Measurements from ENCODE around the gene LYZL1. TPM values are rescaled to one million over a fixed set of nuclear protein-coding genes. Genes with fewer than 3 reads are reported as not detected.

LYZL1 gene
- total RNA-seq, 1 experiment from 2014 or later = not detected

DNA sequence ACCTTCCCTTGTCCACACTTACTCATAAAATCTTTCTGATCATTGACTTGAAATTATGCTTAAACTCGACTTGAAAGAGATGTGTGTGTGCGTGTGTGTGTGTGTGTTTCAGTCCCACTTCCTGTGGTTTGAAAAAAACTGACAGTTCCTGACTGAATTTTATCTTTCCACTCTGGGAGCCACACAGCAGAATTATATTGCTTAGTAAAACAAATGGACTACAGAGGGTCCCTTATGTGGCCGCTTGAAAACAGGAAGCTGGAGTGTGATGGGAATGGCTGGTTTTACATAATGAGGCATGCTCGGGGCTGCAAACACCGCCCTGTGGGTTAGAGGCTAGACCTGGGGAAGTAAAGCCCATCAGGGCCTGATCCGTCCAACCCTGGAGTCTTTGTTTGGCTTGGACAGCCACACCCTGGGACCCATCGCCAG, 54.8 kb downstream of the LYZL1 start:
- TF ChIP-seq EZH2 (IDR thresholded peaks at IDR 0.05; ENCODE audit: borderline replicate concordance, low read depth, low read length, poor library complexity, severe bottlenecking) = no peak
- TF ChIP-seq, protein P1, sequence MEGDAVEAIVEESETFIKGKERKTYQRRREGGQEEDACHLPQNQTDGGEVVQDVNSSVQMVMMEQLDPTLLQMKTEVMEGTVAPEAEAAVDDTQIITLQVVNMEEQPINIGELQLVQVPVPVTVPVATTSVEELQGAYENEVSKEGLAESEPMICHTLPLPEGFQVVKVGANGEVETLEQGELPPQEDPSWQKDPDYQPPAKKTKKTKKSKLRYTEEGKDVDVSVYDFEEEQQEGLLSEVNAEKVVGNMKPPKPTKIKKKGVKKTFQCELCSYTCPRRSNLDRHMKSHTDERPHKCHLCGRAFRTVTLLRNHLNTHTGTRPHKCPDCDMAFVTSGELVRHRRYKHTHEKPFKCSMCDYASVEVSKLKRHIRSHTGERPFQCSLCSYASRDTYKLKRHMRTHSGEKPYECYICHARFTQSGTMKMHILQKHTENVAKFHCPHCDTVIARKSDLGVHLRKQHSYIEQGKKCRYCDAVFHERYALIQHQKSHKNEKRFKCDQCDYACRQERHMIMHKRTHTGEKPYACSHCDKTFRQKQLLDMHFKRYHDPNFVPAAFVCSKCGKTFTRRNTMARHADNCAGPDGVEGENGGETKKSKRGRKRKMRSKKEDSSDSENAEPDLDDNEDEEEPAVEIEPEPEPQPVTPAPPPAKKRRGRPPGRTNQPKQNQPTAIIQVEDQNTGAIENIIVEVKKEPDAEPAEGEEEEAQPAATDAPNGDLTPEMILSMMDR (conservative IDR thresholded peaks at IDR 0.05; ENCODE audit: low read depth, low read length) = no peak
- no peaks in the 10 kb centered on the region for H3K9me3 ChIP-seq (ENCODE audit: low read depth, low read length, poor library complexity, severe bottlenecking)
- no TSS peak for BruUV-seq (replicated peaks)
- no peak overlapping the region for H3K27ac ChIP-seq (ENCODE audit: low read depth, low read length, poor library complexity, severe bottlenecking)
- DNase-seq (ENCODE audit: low spot score) = no peak
- peaks cover 17% of the 10 kb centered on the region for H3K4me1 ChIP-seq (ENCODE audit: insufficient read depth, low read length, poor library complexity, severe bottlenecking)
- H3K27me3 ChIP-seq (replicated peaks; ENCODE audit: insufficient read depth, low read depth, low read length, poor library complexity) = no peaks in the 10 kb centered on the region
- ChIA-PET POLR2A (ENCODE audit: low non-redundant PET) (no interaction called here), CTCF (no interaction called here)
- intact Hi-C loops (cut with micrococcal nuclease; ENCODE audit: unreplicated experiment) = no loop called here
- no peak overlapping the region for H3K4me3 ChIP-seq (ENCODE audit: low read depth, low read length, poor library complexity, severe bottlenecking)
- no peaks in the 10 kb centered on the region for H3K36me3 ChIP-seq (ENCODE audit: insufficient read depth, low read length, poor library complexity, severe bottlenecking)

DNA sequence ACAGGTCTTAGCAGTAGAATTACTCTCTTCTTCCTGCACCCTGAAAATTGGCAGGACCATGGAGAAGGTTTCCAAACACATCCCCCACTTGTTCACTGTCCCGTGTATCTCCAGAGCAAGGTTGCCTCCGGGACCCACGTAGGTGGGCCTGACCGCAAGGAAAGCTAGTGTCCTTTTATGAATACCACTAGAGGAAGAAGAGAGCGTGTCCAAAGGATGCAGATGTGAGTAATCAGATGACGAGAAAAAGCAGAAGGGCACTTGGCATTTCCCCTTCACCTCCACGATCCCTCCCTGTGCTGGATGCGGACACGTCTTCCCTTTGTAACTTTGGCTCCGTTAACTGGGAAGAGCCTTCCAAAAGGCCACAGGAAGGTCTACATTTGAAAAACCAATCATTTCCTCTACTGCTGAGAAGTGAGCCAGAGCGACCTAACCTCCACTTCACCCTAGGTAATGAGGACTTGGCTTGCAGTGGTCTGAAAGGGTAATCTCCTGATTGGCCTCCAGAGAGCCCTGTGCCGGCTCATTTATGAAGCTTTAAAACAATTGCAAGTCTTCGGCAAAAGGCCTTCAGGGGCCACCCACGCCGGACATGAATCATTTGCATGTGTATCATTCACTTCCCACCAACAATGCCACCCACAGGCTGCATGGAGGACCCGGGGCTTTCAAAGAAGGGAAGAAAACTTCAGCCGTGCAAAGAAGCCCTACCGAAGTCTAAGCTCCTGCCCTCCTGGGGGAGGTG, 55.4 kb downstream of the LYZL1 start:
- no peaks in the 10 kb centered on the region for H3K27me3 ChIP-seq (replicated peaks; ENCODE audit: insufficient read depth, low read depth, low read length, poor library complexity)
- no peak overlapping the region for H3K27ac ChIP-seq (ENCODE audit: low read depth, low read length, poor library complexity, severe bottlenecking)
- H3K4me3 ChIP-seq (ENCODE audit: low read depth, low read length, poor library complexity, severe bottlenecking) = no peak overlapping the region
- peak; percentile 14 for DNase-seq (ENCODE audit: low spot score)
- peaks cover 17% of the 10 kb centered on the region for H3K4me1 ChIP-seq (ENCODE audit: insufficient read depth, low read length, poor library complexity, severe bottlenecking)
- no TSS peak for BruUV-seq (replicated peaks)
- H3K36me3 ChIP-seq (ENCODE audit: insufficient read depth, low read length, poor library complexity, severe bottlenecking) = no peaks in the 10 kb centered on the region
- ChIA-PET POLR2A (ENCODE audit: low non-redundant PET) (no interaction called here), CTCF (no interaction called here)
- TF ChIP-seq, protein P1 (conservative IDR thresholded peaks at IDR 0.05; ENCODE audit: low read depth, low read length) = no peak
- TF ChIP-seq EZH2 (IDR thresholded peaks at IDR 0.05; ENCODE audit: borderline replicate concordance, low read depth, low read length, poor library complexity, severe bottlenecking) = no peak
- no peaks in the 10 kb centered on the region for H3K9me3 ChIP-seq (ENCODE audit: low read depth, low read length, poor library complexity, severe bottlenecking)
- intact Hi-C loops (cut with micrococcal nuclease; ENCODE audit: unreplicated experiment) = no loop called here

- intact Hi-C loops (cut with micrococcal nuclease; ENCODE audit: unreplicated experiment) = no loop called here
- Histone ChIP-seq H3K4me3 (ENCODE audit: low read depth, low read length, poor library complexity, severe bottlenecking) (no peak overlapping the region), H3K27ac (ENCODE audit: low read depth, low read length, poor library complexity, severe bottlenecking) (no peak overlapping the region), H3K4me1 (ENCODE audit: insufficient read depth, low read length, poor library complexity, severe bottlenecking) (peaks cover 17% of the 10 kb centered on the region), H3K9me3 (ENCODE audit: low read depth, low read length, poor library complexity, severe bottlenecking) (no peaks in the 10 kb centered on the region), H3K36me3 (ENCODE audit: insufficient read depth, low read length, poor library complexity, severe bottlenecking) (no peaks in the 10 kb centered on the region), H3K27me3 (replicated peaks; ENCODE audit: insufficient read depth, low read depth, low read length, poor library complexity) (no peaks in the 10 kb centered on the region)
- peak; percentile 65 for DNase-seq (ENCODE audit: low spot score)
- no TSS peak for BruUV-seq (replicated peaks)
- no peak for TF ChIP-seq EZH2 (IDR thresholded peaks at IDR 0.05; ENCODE audit: borderline replicate concordance, low read depth, low read length, poor library complexity, severe bottlenecking)
- TF ChIP-seq, protein P1 (conservative IDR thresholded peaks at IDR 0.05; ENCODE audit: low read depth, low read length) = no peak
- ChIA-PET CTCF (no interaction called here), POLR2A (ENCODE audit: low non-redundant PET) (interaction anchor here (0.7 kb wide), 1 partner anchor 18 kb away, joined by 5 read pairs; no protein-coding TSS in a partner anchor)
These were observed 56.5 kb downstream of the LYZL1 start for GRCh38 chr10:29345144-29345909.

All from A673 (cell line).